Astrocyte of the cerebellum (primary cell): ENCODE measurements around the gene NR2C1.

Experiments
- DNase-seq: peaks from one replicate; pipeline ENCODE4 v3.0.0-alpha.2; 2011; ENCODE audit warnings: low read depth
- H3K4me3 ChIP-seq: 2 replicates; pipeline ENCODE4 v1.5.1; 2011; ENCODE audit warnings: mild to moderate bottlenecking, low read depth, low read length, moderate library complexity
- in situ Hi-C: cut with HindIII; loops from 2 replicates; pipeline ENCODE4 v1.10.0; 2017; ENCODE audit warnings: low sequenced_read_pairs
- TF ChIP-seq, protein P1 (sequence below): IDR thresholded peaks from 2 replicates; pipeline ENCODE4 v1.5.1; 2012; ENCODE audit warnings: low read length, low read depth, moderate library complexity, mild to moderate bottlenecking; ENCODE audit errors: missing control alignments

The NR2C1 gene

GRCh38 chr12:95070378-95070777 is 3.0 kb downstream of the NR2C1 start:
- no peak for DNase-seq
- in situ Hi-C loops: no loop called here
- TF ChIP-seq, protein P1, sequence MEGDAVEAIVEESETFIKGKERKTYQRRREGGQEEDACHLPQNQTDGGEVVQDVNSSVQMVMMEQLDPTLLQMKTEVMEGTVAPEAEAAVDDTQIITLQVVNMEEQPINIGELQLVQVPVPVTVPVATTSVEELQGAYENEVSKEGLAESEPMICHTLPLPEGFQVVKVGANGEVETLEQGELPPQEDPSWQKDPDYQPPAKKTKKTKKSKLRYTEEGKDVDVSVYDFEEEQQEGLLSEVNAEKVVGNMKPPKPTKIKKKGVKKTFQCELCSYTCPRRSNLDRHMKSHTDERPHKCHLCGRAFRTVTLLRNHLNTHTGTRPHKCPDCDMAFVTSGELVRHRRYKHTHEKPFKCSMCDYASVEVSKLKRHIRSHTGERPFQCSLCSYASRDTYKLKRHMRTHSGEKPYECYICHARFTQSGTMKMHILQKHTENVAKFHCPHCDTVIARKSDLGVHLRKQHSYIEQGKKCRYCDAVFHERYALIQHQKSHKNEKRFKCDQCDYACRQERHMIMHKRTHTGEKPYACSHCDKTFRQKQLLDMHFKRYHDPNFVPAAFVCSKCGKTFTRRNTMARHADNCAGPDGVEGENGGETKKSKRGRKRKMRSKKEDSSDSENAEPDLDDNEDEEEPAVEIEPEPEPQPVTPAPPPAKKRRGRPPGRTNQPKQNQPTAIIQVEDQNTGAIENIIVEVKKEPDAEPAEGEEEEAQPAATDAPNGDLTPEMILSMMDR: no peak
- no peak overlapping the region for H3K4me3 ChIP-seq

DNA sequence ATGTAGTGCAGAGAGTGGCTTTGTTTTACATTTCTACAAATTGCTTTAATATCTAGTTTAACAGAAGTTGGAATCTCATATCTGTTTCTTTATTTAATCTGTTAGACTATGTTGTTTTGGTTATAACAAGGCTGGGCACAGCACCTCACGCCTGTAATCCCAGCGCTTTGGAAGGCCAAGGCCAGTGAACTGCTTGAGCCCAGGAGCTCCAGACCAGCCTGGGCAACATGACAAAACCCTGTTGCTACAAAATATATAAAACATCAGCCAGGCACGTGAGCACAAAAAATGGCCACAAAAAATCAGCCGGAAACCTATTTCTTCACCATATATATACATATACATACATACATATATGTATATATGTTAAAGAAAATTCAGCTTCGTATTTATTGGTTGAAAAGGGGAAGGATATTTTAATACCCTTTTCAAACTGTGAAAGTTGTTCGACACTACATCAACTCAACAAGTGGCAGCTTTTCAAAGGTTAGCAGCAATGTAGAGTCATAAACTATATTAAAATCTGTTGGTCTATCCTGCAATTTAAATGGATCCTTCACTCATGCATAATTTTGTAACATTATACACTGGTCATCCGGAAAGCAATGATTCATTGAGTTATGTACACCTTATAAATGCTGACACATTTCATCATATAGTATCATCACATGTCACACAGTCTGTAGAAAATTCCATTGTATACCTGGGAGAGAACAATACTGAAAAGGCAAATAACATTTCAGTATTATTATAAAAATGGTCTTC is 7.1 kb downstream of the NR2C1 start:
- in situ Hi-C loops: no loop called here
- no peak for DNase-seq
- H3K4me3 ChIP-seq: no peak overlapping the region
- TF ChIP-seq, protein P1: no peak

GRCh38 chr12:95060951-95061350 is 12.5 kb downstream of the NR2C1 start:
- TF ChIP-seq, protein P1: no peak
- no peak for DNase-seq
- H3K4me3 ChIP-seq: no peak overlapping the region
- in situ Hi-C loops: loop anchor here (5.0 kb wide), 1 partner anchor 44 kb away; no protein-coding TSS in a partner anchor

DNA sequence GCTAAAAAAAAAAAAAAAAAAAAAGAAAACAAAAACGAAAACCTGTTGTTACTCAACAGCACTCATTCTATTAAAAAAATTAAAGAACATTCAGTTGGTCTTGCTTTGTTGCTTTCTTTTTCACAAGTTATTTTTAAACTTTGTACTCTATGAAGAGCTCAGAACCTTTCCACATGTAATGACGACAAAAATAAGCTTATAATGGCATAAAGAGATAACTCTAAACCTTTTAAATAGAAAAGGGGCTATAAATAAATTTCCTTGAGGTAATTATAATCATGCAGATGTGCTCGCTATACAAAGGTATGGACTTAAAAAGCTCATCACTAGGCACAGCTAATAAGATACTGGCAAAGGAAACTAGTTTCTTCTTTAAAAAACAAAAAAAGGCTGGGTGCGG is 13.4 kb downstream of the NR2C1 start:
- no peak for DNase-seq
- no peak overlapping the region for H3K4me3 ChIP-seq
- in situ Hi-C loops: loop anchor here (5.0 kb wide), 1 partner anchor 43 kb away; no protein-coding TSS in a partner anchor
- TF ChIP-seq, protein P1: no peak

DNA sequence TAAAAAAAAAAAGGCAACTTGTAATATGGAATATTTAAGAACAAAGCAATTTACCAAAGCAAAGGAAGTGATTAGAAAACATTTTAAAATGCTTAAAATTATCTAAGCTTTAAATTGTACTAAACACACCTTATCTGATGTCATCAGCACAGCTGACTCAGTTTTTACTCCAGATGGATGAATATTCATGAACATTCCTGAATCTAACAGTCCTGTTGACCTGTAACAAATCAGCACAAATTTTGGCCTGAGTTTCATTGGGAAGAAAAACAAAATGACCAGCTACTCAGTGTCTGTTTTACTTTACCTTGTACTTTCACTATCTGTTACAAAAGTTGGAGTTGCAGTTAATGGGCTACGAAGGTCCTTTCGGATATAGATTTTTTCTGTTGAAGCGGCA is 16.0 kb downstream of the NR2C1 start:
- H3K4me3 ChIP-seq: no peak overlapping the region
- TF ChIP-seq, protein P1: no peak
- in situ Hi-C loops: no loop called here
- peak; percentile 11 for DNase-seq

DNA sequence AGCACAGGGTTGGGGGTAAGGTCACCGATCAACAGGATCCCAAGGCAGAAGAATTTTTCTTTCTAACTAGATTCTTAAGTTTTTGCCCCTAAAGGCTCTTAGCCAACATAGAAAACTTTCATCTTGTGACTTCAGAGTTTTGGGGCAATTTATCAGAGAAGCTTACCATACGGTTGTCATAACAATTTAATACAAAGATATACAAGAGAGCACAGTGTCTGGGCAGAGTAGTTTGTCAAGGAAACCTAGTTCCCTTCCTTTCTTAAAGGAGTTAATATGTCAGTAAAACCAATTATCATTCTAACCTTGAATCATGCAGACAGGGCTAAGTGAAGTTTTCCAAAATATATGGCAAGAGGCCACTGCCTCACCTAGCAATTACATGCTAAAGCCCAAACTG is 18.4 kb downstream of the NR2C1 start:
- no peak for DNase-seq
- TF ChIP-seq, protein P1: no peak
- H3K4me3 ChIP-seq: no peak overlapping the region
- in situ Hi-C loops: no loop called here

DNA sequence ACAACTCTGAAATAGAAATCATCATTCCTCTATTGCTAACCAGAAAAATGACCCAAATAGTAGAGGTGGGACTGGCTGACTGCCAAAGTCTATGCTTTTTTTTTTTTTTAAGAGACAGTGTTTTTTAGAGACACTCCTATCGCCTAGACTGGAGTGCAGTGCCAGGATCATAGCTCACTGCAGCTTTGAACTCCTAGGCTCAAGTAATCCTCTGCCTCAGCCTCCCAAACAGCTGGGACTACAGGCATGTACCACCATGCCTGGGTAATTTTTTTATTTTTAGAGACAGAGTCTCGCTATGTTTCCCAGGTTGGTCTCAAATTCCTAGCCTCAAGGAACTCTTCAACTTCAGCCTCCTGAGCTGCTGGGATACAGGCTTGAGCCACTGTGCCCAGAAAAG is 19.2 kb downstream of the NR2C1 start:
- no peak overlapping the region for H3K4me3 ChIP-seq
- TF ChIP-seq, protein P1: no peak
- no peak for DNase-seq
- in situ Hi-C loops: no loop called here
